RWPE1 (cell line): ENCODE results near the gene CHSY1.

ENCODE experiments used
- CTCF ChIA-PET: fragments of 350-600 bp; sonication (Branson Sonifier 250); formaldehyde crosslinking; extraction: SDS; loops from one replicate; lab custom pipeline; 2021; lab: Yijun Ruan, JAX
- POLR2A ChIA-PET: fragments of 400-600 bp; formaldehyde crosslinking; extraction: SDS; loops from one replicate; lab custom pipeline; 2020; ENCODE audit warnings: antibody characterized with exemption; ENCODE audit not compliant: low non-redundant PET; lab: Yijun Ruan, JAX
- DNase-seq: peaks from one replicate; pipeline ENCODE4 v3.0.0; 2012; ENCODE audit warnings: low spot score
- H3K27ac ChIP-seq: fragments of 450-650 bp; 2 replicates; pipeline ENCODE4 v1.5.1; 2017
- TF ChIP-seq, protein P1 (sequence below): fragments of 450-650 bp; conservative IDR thresholded peaks from 2 replicates; pipeline ENCODE4 v1.5.1; 2017; ENCODE audit warnings: low read depth, mild to moderate bottlenecking

The CHSY1 gene, protein sequence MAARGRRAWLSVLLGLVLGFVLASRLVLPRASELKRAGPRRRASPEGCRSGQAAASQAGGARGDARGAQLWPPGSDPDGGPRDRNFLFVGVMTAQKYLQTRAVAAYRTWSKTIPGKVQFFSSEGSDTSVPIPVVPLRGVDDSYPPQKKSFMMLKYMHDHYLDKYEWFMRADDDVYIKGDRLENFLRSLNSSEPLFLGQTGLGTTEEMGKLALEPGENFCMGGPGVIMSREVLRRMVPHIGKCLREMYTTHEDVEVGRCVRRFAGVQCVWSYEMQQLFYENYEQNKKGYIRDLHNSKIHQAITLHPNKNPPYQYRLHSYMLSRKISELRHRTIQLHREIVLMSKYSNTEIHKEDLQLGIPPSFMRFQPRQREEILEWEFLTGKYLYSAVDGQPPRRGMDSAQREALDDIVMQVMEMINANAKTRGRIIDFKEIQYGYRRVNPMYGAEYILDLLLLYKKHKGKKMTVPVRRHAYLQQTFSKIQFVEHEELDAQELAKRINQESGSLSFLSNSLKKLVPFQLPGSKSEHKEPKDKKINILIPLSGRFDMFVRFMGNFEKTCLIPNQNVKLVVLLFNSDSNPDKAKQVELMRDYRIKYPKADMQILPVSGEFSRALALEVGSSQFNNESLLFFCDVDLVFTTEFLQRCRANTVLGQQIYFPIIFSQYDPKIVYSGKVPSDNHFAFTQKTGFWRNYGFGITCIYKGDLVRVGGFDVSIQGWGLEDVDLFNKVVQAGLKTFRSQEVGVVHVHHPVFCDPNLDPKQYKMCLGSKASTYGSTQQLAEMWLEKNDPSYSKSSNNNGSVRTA

DNA sequence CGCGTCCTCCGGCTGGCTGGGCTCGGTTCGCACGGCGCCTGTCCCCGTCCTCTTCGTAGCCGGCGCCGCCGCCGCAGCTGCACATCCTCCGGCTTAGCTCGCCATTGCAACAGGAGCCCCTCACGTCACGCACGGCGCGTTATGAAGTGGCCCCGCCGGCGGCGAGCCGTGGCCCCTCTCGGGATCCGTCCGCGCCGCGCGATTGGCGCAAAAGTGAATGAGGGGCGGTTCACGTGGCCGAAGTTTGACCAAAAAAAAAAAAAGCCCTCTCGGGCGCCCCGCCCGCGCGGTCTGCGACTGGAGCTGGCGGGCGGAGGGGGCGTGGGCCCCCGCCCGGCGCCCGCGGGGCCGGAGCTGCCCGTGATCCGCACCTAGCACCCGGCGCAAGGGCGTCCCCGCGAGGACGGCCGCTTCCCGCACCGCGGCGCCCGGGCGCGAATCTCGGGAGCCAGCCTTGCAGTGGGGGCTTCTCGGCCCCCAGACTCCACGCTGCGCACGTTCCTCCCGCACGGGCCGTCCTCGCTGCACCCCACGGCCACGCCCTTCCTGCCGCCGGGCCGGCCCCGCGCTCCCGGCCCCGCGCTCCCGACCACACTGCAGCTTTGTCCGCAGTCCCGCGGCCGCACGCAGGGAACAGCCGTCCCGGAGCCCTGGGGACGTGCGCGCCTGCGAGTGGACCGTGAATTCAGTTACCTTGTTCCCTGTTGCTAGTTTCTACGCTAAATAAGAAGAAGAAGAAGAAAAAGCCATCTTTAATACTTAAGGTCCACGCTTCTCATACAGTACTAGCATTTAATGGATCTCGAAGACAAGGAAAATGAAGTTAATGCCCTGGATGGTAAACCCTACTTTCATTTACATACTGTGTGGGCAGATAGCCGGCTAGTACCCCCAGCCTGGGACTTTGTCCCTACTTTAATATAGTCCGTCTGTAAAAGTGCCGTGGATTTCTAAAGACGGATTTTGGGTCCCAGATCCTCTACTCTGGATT, at the start of gene CHSY1:
Gene CHSY1 (minus strand): TSS at position 219 of the 991 bp plus-strand sequence. CDS start 592 bp downstream, outside the sequence.
- H3K27ac ChIP-seq = peak within 1 kb of the TSS; percentile 89
- ChIA-PET POLR2A (interaction anchor here (0.6 to 0.7 kb wide), 2 partner anchors 32 to 102 kb away, joined by 3 to 5 read pairs; no protein-coding TSS in a partner anchor), CTCF (interaction anchor here (0.6 to 1.2 kb wide), 8 partner anchors 51 to 687 kb away, joined by 3 to 5 read pairs (median 4); no protein-coding TSS in a partner anchor)
- TF ChIP-seq, protein P1, sequence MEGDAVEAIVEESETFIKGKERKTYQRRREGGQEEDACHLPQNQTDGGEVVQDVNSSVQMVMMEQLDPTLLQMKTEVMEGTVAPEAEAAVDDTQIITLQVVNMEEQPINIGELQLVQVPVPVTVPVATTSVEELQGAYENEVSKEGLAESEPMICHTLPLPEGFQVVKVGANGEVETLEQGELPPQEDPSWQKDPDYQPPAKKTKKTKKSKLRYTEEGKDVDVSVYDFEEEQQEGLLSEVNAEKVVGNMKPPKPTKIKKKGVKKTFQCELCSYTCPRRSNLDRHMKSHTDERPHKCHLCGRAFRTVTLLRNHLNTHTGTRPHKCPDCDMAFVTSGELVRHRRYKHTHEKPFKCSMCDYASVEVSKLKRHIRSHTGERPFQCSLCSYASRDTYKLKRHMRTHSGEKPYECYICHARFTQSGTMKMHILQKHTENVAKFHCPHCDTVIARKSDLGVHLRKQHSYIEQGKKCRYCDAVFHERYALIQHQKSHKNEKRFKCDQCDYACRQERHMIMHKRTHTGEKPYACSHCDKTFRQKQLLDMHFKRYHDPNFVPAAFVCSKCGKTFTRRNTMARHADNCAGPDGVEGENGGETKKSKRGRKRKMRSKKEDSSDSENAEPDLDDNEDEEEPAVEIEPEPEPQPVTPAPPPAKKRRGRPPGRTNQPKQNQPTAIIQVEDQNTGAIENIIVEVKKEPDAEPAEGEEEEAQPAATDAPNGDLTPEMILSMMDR = peak; percentile 17
- DNase-seq = peak; percentile 81

DNA sequence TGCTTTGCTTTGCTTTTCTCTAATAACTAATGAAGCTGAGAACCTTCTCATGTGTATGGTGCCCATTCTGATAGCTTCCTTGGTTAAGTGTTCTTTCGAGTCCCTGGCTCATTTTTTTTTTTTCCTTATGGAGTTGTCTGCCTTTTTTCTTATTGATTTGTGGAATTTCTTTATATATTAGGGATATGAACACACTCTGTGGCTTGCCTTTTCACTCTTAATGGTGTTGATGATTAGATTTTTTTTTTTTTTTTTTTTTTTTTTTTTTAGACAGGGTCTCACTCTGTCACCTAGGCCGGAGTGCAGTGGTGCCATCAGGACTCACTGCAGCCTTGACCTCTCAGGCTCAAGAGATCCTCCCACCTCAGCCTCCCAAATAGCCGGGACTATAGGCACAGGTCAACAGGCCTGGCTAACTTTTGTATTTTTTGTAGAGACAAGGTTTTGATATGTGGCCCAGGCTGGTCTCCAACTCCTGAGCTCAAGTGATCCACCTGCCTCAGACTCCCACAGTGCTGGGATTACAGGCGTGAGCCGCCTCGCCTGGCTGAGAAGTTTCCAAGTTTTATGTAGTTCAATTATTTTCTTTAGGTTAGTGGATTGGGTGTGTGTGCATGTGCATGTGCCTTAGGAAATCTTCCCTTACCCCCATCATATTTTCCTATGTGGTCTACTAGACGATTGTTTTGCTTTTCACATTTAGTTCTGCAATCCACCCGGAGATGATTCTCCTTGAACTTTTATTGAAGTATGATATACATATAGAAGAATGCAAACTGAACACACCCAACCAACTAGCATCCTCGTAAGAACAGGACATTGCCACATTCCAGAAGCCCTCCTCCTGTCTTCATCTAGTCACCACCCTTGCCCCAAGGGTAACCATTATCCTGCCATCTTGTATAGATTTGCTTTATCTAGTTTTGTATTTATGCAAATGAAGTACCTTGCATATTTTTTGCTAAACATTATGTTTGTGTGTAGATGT, 44.9 kb upstream of the CHSY1 start:
- TF ChIP-seq, protein P1 = no peak
- POLR2A ChIA-PET = no interaction called here
- H3K27ac ChIP-seq = peak overlapping the region; percentile 85
- CTCF ChIA-PET = interaction anchor here (0.8 to 1.0 kb wide), 2 partner anchors 61 to 355 kb away, joined by 3 read pairs; no protein-coding TSS in a partner anchor
- DNase-seq = peak; percentile 71

DNA sequence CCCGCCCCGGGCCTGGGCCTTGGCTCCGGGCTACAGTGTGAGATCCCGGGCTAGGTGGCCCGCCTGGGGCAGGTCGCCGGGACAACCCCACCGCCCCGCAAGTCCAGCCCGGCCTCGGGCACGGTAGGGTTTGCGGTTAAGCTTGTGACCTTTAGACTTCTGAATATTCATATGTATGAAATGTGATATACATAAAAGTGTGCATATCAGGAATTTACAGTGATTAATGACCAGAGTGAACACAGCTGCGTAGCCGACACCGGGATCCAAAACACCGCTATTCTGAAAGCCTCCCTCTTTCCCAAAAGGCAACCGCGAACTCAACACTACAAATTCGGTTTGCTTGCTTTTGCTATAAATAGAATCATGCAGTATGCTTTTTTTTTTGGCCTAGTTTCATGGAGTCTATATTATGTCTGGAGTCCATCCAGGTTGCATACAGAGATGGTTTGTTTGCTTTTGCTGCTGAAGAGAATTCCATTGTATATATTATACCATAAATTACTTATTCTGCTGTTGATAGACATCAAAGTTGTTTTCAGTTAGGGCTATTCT, 43.8 kb upstream of the CHSY1 start:
- CTCF ChIA-PET = interaction anchor here (0.5 to 1.0 kb wide), 3 partner anchors 55 to 356 kb away, joined by 3 read pairs; no protein-coding TSS in a partner anchor
- peak overlapping the region; percentile 97 for H3K27ac ChIP-seq
- DNase-seq = peak; percentile 45
- TF ChIP-seq, protein P1 = no peak
- POLR2A ChIA-PET = no interaction called here

DNA sequence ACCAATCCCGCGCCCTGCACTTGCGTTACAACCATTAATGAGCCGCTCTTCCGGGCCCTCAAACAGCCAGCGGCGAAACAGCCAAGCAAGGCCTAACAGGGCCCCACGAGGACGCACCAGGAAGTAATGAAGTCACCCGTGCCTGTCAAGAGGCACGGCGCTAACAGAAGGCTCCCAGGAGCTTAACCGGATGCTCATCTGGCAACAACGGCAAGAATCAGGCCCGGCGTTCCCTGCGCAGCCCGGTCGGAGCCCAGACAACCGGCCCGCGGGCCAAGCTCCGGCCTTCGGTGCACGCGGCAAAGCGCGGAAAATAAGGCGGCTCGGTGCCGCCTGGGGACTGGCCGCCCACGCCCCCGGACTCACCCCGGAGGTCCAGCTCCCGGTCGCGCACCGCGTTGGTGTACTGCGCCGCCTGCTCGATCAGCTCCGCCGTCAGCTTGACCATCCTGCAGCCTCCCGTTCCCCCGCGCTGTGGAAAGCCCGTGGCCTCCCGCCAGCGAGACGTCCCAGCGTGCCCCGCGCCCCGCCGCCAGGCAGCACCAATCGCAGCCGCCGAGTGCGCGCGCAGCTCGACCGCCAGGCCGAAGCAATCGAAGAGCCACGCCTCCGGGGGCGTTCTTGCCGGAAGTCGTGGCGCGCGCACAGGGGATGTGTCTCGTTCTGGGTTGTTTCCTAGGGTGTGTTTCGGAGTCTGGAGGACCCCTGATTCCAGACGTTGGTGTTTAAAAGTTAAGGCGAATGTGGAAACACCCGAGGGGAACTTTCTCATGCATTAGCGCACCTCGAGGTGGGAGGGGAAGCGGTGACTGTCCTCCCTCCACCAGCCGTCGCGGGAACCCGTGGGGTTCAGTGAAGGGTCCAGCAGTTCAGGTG, 43.1 kb upstream of the CHSY1 start, which contains the start of gene SNRPA1:
Gene SNRPA1 (minus strand): TSS at position 518 of the 876 bp plus-strand sequence. CDS start 70 bp downstream, at position 448.
- TF ChIP-seq, protein P1 = no peak
- ChIA-PET CTCF (interaction anchor here (0.7 kb wide), 1 partner anchor 56 kb away, joined by 3 read pairs; no protein-coding TSS in a partner anchor), POLR2A (no interaction called here)
- peak; percentile 97 for DNase-seq
- peak within 1 kb of the TSS; percentile 97 for H3K27ac ChIP-seq
